ENCODE results near the gene LDLRAD1. TPM values are rescaled to one million over a fixed set of nuclear protein-coding genes. Genes with fewer than 3 reads are reported as not detected.

The LDLRAD1 gene
- total and polyA plus RNA-seq, 2 donors (not counting 3 experiments of a cell fraction or from before 2014, with no cell fraction given): not detected

DNA sequence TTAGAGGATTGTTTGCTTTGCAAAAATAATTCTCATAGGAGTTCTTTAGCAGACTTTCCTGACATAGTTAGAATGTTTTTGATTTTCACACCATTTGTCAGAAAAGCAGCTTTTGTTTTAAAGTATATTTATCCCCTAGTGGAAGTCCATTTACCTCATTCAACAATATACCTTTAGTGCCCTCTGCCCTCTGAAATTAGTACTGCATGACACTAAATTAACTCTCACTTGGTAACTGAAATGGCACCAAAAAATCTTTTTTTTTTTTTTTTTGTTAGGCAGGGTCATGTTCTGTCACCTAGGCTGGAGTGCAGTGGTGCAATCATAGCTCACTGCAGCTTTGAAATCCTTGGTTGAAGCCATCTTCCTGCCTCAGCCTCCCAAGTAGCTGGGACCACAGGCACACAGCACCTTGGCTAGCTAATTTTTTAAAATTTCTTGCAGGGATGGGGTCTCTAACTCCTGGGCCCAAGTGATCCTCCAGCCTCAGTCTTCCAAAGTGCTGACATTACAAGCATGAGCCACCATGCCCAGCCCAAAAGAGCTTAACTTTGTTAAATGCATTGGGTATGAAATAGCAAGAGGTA, 58.2 kb downstream of the LDLRAD1 start:
- dilution Hi-C loops (cut with MboI; ENCODE audit: extremely low pct_ligation_motif_present, low sequenced_read_pairs): no loop called here
- TF ChIP-seq, protein P1, sequence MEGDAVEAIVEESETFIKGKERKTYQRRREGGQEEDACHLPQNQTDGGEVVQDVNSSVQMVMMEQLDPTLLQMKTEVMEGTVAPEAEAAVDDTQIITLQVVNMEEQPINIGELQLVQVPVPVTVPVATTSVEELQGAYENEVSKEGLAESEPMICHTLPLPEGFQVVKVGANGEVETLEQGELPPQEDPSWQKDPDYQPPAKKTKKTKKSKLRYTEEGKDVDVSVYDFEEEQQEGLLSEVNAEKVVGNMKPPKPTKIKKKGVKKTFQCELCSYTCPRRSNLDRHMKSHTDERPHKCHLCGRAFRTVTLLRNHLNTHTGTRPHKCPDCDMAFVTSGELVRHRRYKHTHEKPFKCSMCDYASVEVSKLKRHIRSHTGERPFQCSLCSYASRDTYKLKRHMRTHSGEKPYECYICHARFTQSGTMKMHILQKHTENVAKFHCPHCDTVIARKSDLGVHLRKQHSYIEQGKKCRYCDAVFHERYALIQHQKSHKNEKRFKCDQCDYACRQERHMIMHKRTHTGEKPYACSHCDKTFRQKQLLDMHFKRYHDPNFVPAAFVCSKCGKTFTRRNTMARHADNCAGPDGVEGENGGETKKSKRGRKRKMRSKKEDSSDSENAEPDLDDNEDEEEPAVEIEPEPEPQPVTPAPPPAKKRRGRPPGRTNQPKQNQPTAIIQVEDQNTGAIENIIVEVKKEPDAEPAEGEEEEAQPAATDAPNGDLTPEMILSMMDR (IDR thresholded peaks at IDR 0.05; ENCODE audit: extremely low read depth in 1 of 2, insufficient read depth in 1 of 2, low read depth in 1 of 2, low read length in 2 of 2): peak; percentile 19 to 25
- TF ChIP-seq POLR2AphosphoS5 (IDR thresholded peaks at IDR 0.05; ENCODE audit: insufficient read depth, low read depth, low read length): no peak
- Histone ChIP-seq H2AFZ (ENCODE audit: low read depth, low read length) (no peak overlapping the region), H3K79me2 (ENCODE audit: control insufficient read depth, insufficient read depth, low read length) (no peaks in the 10 kb centered on the region), H3K27me3 (ENCODE audit: control insufficient read depth in 2 of 2, insufficient read depth in 2 of 2, low read length in 2 of 2) (no peaks in the 10 kb centered on the region), H3K9me3 (replicated peaks; ENCODE audit: control insufficient read depth, insufficient read depth, low read length) (no peaks in the 10 kb centered on the region), H3K4me3 (replicated peaks in 1 of 3; ENCODE audit: insufficient read depth in 1 of 3, low read depth in 1 of 3, low read length in 3 of 3) (no peak overlapping the region), H3K36me3 (ENCODE audit: control insufficient read depth in 2 of 2, extremely low read depth in 1 of 2, insufficient read depth in 2 of 2, low read length in 2 of 2) (peaks cover 19 to 23% of the 10 kb centered on the region in 2 experiments), H4K20me1 (replicated peaks; ENCODE audit: control insufficient read depth, extremely low read depth, insufficient read depth, low read length) (no peaks in the 10 kb centered on the region), H3K4me1 (ENCODE audit: control insufficient read depth, extremely low read depth, insufficient read depth, low read length) (peaks cover 7% of the 10 kb centered on the region), H3K4me2 (ENCODE audit: insufficient read depth, low read length) (no peak overlapping the region), H3K27ac (ENCODE audit: insufficient read depth, low read depth, low read length) (no peak overlapping the region), H3K9ac (replicated peaks; ENCODE audit: extremely low read depth, insufficient read depth, low read length) (no peak overlapping the region), H3K9me1 (replicated peaks; ENCODE audit: control insufficient read depth, extremely low read depth, insufficient read depth, low read length) (no peaks in the 10 kb centered on the region)
- ChIA-PET POLR2A (no interaction called here), CTCF (interaction anchor here (0.6 to 4.5 kb wide), 26 partner anchors 11 to 474 kb away, joined by 3 to 67 read pairs (median 4); partner anchors contain the start of genes DIO1, IFT25 and YIPF1)
- no TSS peak for BruUV-seq (replicated peaks)
- intact Hi-C loops (cut with micrococcal nuclease): loop anchor here (1.0 to 5.0 kb wide), 2 partner anchors 98 to 472 kb away; no protein-coding TSS in a partner anchor
- peak; percentile 28 for DNase-seq (ENCODE audit: low read depth, low spot score)
- FAIRE-seq: peak; percentile 47

Small RNAs within 50 kb of the gene (microRNA-seq; reads per million reads assigned to microRNA genes)
- 1.9 reads per million for gene MIR4781 (ENCODE audit: borderline number of aligned reads, borderline replicate concordance)

Other genes with a start within 250 kb of the LDLRAD1 start
- 29.2 and 30.2 TPM in 2 replicates for gene NDC1, start 179.9 kb downstream of the LDLRAD1 start, total RNA-seq
- 21.9 and 23.2 TPM in 2 replicates for gene NDC1, start 179.9 kb downstream of the LDLRAD1 start, polyA plus RNA-seq
- gene YIPF1, start 128.4 kb downstream of the LDLRAD1 start, total RNA-seq: 14.8 TPM in 2 replicates
- 26.2 and 28.1 TPM in 2 replicates for gene YIPF1, start 128.4 kb downstream of the LDLRAD1 start, polyA plus RNA-seq
- not detected in 2 replicates for gene DIO1, start 124.0 kb downstream of the LDLRAD1 start, total RNA-seq
- gene DIO1, start 124.0 kb downstream of the LDLRAD1 start, polyA plus RNA-seq: not detected in 2 replicates
- gene IFT25, start 72.5 kb downstream of the LDLRAD1 start, total RNA-seq: 31.4 and 34.0 TPM in 2 replicates
- 8.4 and 13.0 TPM in 2 replicates for gene IFT25, start 72.5 kb downstream of the LDLRAD1 start, polyA plus RNA-seq
- gene LRRC42, start 71.8 kb downstream of the LDLRAD1 start, total RNA-seq: 26.1 and 28.1 TPM in 2 replicates
- gene LRRC42, start 71.8 kb downstream of the LDLRAD1 start, polyA plus RNA-seq: 21.8 and 25.3 TPM in 2 replicates
- 196 and 198 TPM in 2 replicates for gene TMEM59, start 35.0 kb upstream of the LDLRAD1 start, total RNA-seq
- 189 and 281 TPM in 2 replicates for gene TMEM59, start 35.0 kb upstream of the LDLRAD1 start, polyA plus RNA-seq
- gene TCEANC2, start 35.4 kb upstream of the LDLRAD1 start, total RNA-seq: 5.1 and 6.1 TPM in 2 replicates
- gene TCEANC2, start 35.4 kb upstream of the LDLRAD1 start, polyA plus RNA-seq: 2.8 and 3.2 TPM in 2 replicates
- gene CDCP2, start 134.8 kb upstream of the LDLRAD1 start, total RNA-seq: 0.12 TPM in 1 of 2 replicates, not detected in the other
- gene CDCP2, start 134.8 kb upstream of the LDLRAD1 start, polyA plus RNA-seq: 0.10 TPM in 1 of 2 replicates, not detected in the other
- 8.6 and 9.6 TPM in 2 replicates for gene CYB5RL, start 181.8 kb upstream of the LDLRAD1 start, total RNA-seq
- gene CYB5RL, start 181.8 kb upstream of the LDLRAD1 start, polyA plus RNA-seq: 5.8 and 5.9 TPM in 2 replicates
- 109 TPM in 2 replicates for gene MRPL37, start 182.0 kb upstream of the LDLRAD1 start, total RNA-seq
- gene MRPL37, start 182.0 kb upstream of the LDLRAD1 start, polyA plus RNA-seq: 35.4 and 45.0 TPM in 2 replicates

All from endothelial cell of umbilical vein (primary cell).